Activated CD4-positive, alpha-beta T cell treated with anti-CD3 and anti-CD28 coated beads for 24 hours (primary cell): Measurements from ENCODE around the gene PAQR8.

ENCODE experiments used
- DNase-seq, 2 donors: peaks; one replicate each; pipeline ENCODE4 v3.0.0-alpha.2; 2020; ENCODE audit warnings: low read depth in 2 of 2

The PAQR8 gene

DNA sequence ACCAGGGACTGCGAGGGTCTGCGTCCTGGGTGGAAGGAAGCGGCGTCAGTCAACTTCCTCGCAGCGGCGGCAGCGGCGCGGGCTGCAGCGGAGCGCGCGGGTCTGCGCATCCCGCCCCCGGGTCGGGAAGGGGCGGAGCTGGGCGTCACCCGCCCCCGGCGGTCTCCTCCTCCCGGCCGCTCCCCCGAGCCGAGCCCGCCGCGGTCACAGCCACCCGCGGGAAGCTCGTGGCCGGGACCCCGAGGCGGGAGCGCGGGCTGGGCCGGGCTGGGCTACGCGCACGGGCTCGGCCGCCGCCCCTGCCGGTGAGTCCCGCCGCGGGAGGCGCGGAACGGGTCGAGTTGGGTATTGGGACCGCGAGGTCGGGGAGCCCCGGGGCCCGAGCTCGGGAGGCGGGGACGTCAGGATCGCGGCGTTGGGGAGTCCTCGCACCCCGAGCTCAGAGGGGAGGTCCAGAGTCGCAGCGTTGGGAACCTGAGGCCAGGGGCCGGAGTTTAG, at the start of gene PAQR8:
Gene PAQR8 (plus strand): TSS at position 207 of the 498 bp plus-strand sequence. CDS start 41,063 bp downstream, outside the sequence.
- peak; percentile 68 to 70 for DNase-seq

- no peak for DNase-seq
These were observed 49.5 kb upstream of the PAQR8 start for GRCh38 chr6:52312461-52312860.

GRCh38 chr6:52314752-52315151, 47.2 kb upstream of the PAQR8 start:
- no peak for DNase-seq

- DNase-seq = no peak
These were observed 44.7 kb upstream of the PAQR8 start for GRCh38 chr6:52317211-52317610.

DNA sequence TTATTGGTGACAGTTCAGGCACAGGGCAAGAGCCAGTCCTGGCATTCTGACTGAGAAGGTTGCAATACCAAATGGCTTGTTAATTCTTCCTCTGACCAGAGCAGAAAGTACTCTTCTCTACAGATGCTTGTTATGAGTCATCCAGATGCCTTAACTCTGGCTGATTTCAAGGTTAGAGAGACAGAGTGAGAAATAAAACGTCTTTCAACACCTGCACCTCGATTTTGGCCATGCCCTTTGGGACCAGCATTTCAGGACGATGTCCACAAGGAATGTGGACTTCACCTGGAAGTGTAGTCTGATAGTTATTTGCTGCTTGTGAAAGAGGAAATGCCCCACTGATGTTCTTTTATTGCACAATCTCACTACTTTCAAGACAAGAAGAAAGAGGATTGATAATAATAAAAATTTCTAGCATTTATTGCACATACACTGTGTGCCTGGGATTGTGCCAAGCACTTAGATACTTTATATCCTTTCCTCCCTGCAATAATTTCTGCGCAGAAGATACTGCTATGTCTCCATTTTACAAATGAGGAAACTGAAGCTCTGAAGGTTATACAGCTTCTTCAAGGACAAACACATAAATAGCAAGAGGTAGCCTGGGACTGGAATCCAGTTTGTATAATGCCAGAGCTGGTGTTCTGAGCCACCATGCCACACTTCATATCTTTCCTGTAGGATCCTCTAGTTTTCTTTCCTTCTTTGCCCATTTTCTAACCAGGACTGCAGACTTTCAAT, 43.9 kb upstream of the PAQR8 start:
- no peak for DNase-seq

GRCh38 chr6:52324189-52324588, 37.8 kb upstream of the PAQR8 start:
- no peak for DNase-seq

- DNase-seq = no peak
These were observed 36.1 kb upstream of the PAQR8 start for GRCh38 chr6:52325695-52326471.

DNA sequence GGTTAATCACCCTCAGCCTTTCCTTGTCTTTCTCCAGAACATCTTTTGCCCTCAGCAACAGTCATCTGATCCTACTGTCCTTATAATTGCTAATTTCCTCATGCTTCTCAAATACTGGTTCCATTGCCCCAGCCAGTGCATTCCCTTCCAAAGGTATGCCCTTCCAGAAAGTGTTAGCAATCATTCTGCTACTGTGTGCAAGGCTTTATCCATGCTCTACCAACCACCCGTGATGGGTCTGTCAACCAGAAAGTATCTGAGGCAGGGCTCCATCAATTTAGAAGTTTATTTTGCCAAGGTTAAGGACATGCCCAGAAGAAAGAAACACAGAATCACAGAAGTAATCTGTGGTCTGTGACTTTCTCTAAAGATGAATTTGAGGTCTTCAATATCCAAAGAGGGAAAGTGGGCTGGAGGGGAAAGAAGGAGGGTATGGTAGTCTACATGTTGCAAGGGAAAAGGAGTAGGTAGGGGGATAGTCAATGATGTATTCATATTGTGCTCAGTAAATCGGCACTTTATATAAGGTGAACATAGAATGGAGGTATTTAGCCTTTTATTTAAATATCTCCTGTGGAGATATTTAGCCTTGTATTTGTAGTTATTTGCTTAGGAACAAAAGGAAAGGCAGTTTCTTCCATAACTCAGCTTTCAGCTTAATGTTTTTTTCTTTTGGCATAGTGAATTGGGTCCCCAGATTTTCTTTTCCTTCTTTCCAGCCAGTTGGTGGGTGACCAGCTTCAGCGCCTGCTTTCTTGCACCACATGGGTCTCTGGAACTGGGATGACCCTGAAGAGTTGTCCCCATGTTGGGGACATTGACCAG, 35.2 kb upstream of the PAQR8 start:
- DNase-seq = no peak

- no peak for DNase-seq
These were observed 33.7 kb upstream of the PAQR8 start for GRCh38 chr6:52328303-52328662.

- no peak for DNase-seq
These were observed 33.2 kb upstream of the PAQR8 start for GRCh38 chr6:52328729-52329128.

- no peak for DNase-seq
These were observed 31.5 kb upstream of the PAQR8 start for GRCh38 chr6:52330470-52330869.

DNA sequence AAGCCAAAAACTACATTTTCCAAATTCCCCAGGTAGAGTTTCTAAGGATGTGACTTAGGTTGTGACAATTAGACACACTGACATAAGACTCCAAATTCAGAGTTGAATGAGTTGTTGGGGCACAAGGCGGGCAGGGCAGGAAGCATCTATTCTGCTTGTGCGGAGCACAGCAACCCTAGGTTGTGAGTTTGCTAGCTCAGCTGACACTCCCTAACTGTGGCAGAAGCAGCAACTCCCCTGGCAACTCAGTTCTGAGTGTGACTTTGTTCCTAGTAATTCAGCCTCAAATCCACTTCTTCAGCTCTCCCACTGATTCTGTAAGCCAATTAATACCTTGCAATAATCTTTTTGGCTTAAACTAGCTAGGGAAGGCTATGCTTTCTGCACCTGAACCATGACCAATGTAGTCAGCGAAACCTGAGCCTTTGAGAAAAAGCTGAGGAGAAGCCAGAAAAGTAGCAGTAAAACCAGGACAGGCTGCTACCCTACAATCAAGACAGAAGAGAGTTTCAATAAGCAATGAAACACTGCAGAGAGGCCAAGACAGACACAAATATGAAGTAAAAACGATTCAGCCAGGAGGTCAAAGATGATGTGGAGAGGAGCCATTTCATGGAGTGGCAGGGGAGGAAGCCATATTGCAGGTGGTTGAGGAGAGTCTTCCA, 30.0 kb upstream of the PAQR8 start:
- no peak for DNase-seq

GRCh38 chr6:52333840-52334200, 28.1 kb upstream of the PAQR8 start:
- no peak for DNase-seq

GRCh38 chr6:52335576-52335975, 26.4 kb upstream of the PAQR8 start:
- no peak for DNase-seq

GRCh38 chr6:52336919-52337561, 24.9 kb upstream of the PAQR8 start:
- no peak for DNase-seq

DNA sequence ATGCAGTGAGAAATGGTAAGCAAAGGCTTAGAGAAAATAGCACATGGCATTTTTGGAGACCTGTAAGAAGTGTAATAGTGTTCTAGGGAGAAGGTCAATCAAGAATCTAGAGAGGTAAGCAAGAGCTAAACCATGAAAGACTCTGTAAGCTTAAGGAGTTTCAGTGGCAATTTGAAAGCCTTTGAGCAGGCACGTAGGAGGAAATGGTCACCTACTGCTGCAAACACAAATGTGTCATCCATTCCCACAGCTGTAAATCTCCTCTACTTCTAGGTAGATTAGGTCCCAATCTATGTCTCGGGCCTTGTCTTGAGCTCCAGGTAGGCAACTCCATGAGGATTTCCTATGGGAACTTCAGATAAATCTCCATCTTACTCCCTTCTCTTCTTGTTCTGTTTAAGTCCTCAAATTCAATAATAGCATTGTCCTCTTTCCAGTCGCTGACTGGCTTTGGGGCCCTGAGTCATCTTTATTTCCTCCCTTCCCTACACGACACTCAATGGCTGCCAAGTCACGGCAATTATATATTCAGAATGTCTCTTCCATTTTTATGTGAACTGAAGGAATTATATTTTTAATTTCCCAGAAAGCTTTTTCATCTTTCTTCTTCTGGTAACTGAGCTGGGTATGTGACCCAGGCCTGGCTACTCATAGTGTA, 24.2 kb upstream of the PAQR8 start:
- no peak for DNase-seq

DNA sequence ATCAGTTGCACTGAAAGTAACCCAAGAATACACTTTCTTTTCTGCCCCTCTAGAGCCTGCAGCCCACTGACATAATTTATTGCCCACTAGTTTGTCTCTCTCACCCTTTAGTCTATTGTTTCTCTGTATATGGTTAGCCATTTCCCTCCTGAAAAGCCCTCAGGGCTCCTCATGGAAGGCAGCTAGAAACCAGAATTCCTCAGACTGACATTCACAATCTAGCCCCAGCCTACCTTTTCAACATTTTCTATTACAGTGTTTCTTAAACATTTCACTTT, 21.4 kb upstream of the PAQR8 start:
- no peak for DNase-seq

GRCh38 chr6:52341561-52342260, 20.2 kb upstream of the PAQR8 start:
- no peak for DNase-seq

DNA sequence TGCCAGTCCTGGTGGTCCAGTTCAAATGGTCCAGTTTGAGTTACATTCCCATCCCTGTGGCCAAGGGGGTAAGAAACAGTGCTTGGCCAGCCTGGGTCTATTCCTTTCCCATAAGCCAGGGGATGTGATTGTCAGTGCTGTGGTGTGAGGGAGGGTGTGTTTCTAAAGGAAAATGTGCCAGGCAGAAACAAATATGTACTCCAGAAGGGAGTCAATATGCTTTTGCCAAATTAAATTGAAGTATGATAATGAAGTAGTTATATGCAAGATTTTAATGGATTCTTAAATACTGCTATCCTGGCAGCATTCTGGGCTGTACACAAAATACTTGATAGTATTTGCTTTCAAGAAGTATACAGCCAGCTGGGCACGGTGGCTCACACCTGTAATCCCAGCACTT, 16.6 kb upstream of the PAQR8 start:
- DNase-seq = no peak

DNA sequence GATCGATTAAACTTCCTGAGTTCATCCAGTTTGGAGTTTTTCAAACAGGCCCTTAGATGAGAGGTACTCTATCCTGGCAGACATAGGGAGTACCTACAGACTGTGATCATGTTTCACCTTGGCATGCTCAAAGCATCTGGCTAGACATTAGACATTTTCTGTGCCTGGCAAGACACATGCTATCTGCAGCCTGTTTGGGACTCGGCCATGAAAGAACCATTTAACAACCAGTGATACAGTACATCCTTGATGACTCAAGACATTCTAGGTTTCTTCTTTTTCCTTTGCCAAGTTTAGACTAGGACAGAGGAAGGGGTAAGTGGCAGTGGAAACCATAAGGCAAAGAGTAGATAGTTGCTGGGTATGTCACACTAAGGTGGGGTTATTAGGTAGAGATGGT, 15.4 kb upstream of the PAQR8 start:
- no peak for DNase-seq
